ENCODE results near the gene ITGA4.

Gene ITGA4

DNA sequence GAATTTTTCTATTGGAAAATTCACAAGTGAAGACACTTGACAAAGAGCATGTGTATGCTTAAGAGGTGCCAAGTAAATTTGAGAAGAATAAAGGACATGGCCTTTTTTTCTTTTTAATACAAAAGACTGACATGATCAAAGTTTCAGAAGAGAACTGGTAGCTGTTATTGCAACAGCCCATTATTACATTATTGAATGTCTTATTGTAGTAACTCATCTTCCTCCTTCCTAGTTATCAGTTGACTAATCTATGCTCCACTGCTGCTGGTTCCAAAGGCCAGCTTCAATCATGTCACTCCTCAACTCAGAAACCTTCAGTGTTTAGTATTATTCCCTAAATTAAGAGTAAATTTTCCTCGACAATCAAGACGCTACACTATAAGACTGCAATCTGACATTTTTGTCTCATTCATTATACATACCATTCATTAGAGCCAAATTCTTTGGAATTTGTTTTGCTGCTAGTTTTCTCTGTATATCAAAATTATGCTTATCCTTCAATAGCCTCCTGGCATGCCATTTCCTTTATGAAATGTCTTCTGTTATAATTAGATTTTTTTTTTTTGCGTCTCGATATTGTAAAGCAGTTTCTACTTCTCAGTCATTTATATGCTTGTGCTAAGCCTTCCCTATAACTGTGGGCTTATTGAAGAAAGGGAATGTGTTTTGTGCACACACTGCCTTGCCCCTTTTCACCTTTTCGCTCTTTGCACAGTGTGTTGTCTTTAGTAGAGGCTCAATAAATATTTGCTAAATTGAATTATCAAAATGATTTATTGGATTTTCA is 27.9 kb downstream of the ITGA4 start:
- no peaks in the 10 kb centered on the region for H3K4me1 ChIP-seq (ENCODE audit: control insufficient read depth, insufficient read depth, low read length)
- H3K27me3 ChIP-seq (ENCODE audit: control insufficient read depth, insufficient read depth, low read length), result no peaks in the 10 kb centered on the region
- H3K9ac ChIP-seq (ENCODE audit: low read length), result no peak overlapping the region
- no peak overlapping the region for H3K27ac ChIP-seq (ENCODE audit: low read depth, low read length)
- no peaks in the 10 kb centered on the region for H3K36me3 ChIP-seq (ENCODE audit: control insufficient read depth, insufficient read depth, low read length)
- H3K4me3 ChIP-seq (ENCODE audit: low read length), result no peak overlapping the region

DNA sequence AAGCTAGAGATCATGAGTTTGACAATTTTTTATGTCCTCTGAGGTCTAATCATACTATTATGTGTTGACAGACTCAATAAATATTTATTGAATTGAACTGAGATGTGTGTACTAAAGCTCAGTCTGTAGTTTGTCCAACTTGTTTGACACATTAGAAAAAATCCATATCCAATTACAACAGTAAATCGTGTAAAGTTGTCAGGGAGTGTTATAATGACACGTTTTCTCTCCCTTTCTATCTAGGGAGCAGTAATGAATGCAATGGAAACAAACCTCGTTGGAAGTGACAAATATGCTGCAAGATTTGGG is 28.4 kb downstream of the ITGA4 start:
- Histone ChIP-seq H3K4me3 (ENCODE audit: low read length) (no peak overlapping the region), H3K27ac (ENCODE audit: low read depth, low read length) (no peak overlapping the region), H3K27me3 (ENCODE audit: control insufficient read depth, insufficient read depth, low read length) (no peaks in the 10 kb centered on the region), H3K9ac (ENCODE audit: low read length) (no peak overlapping the region), H3K36me3 (ENCODE audit: control insufficient read depth, insufficient read depth, low read length) (no peaks in the 10 kb centered on the region), H3K4me1 (ENCODE audit: control insufficient read depth, insufficient read depth, low read length) (no peaks in the 10 kb centered on the region)

- Histone ChIP-seq H3K4me3 (ENCODE audit: low read length) (no peak overlapping the region), H3K27me3 (ENCODE audit: control insufficient read depth, insufficient read depth, low read length) (no peaks in the 10 kb centered on the region), H3K27ac (ENCODE audit: low read depth, low read length) (no peak overlapping the region), H3K36me3 (ENCODE audit: control insufficient read depth, insufficient read depth, low read length) (no peaks in the 10 kb centered on the region), H3K4me1 (ENCODE audit: control insufficient read depth, insufficient read depth, low read length) (no peaks in the 10 kb centered on the region), H3K9ac (ENCODE audit: low read length) (no peak overlapping the region)
Observed at GRCh38 chr2:181499231-181499630, 42.0 kb downstream of the ITGA4 start.

GRCh38 chr2:181500201-181500600 is 43.0 kb downstream of the ITGA4 start:
- Histone ChIP-seq H3K9ac (ENCODE audit: low read length) (no peak overlapping the region), H3K4me1 (ENCODE audit: control insufficient read depth, insufficient read depth, low read length) (no peaks in the 10 kb centered on the region), H3K27ac (ENCODE audit: low read depth, low read length) (no peak overlapping the region), H3K27me3 (ENCODE audit: control insufficient read depth, insufficient read depth, low read length) (no peaks in the 10 kb centered on the region), H3K36me3 (ENCODE audit: control insufficient read depth, insufficient read depth, low read length) (no peaks in the 10 kb centered on the region), H3K4me3 (ENCODE audit: low read length) (no peak overlapping the region)

- Histone ChIP-seq H3K36me3 (ENCODE audit: control insufficient read depth, insufficient read depth, low read length) (no peaks in the 10 kb centered on the region), H3K27ac (ENCODE audit: low read depth, low read length) (no peak overlapping the region), H3K9ac (ENCODE audit: low read length) (no peak overlapping the region), H3K4me3 (ENCODE audit: low read length) (no peak overlapping the region), H3K4me1 (ENCODE audit: control insufficient read depth, insufficient read depth, low read length) (no peaks in the 10 kb centered on the region), H3K27me3 (ENCODE audit: control insufficient read depth, insufficient read depth, low read length) (no peaks in the 10 kb centered on the region)
Observed at GRCh38 chr2:181515719-181516118, 58.5 kb downstream of the ITGA4 start.

GRCh38 chr2:181516992-181517391 is 59.8 kb downstream of the ITGA4 start:
- Histone ChIP-seq H3K27me3 (ENCODE audit: control insufficient read depth, insufficient read depth, low read length) (no peaks in the 10 kb centered on the region), H3K36me3 (ENCODE audit: control insufficient read depth, insufficient read depth, low read length) (no peaks in the 10 kb centered on the region), H3K4me3 (ENCODE audit: low read length) (no peak overlapping the region), H3K27ac (ENCODE audit: low read depth, low read length) (no peak overlapping the region), H3K9ac (ENCODE audit: low read length) (no peak overlapping the region), H3K4me1 (ENCODE audit: control insufficient read depth, insufficient read depth, low read length) (no peaks in the 10 kb centered on the region)

- Histone ChIP-seq H3K27me3 (ENCODE audit: control insufficient read depth, insufficient read depth, low read length) (no peaks in the 10 kb centered on the region), H3K27ac (ENCODE audit: low read depth, low read length) (no peak overlapping the region), H3K36me3 (ENCODE audit: control insufficient read depth, insufficient read depth, low read length) (no peaks in the 10 kb centered on the region), H3K4me1 (ENCODE audit: control insufficient read depth, insufficient read depth, low read length) (no peaks in the 10 kb centered on the region), H3K4me3 (ENCODE audit: low read length) (no peak overlapping the region), H3K9ac (ENCODE audit: low read length) (no peak overlapping the region)
Observed at GRCh38 chr2:181517685-181518301, 60.6 kb downstream of the ITGA4 start.

GRCh38 chr2:181520253-181520652 is 63.1 kb downstream of the ITGA4 start:
- H3K36me3 ChIP-seq (ENCODE audit: control insufficient read depth, insufficient read depth, low read length), result no peaks in the 10 kb centered on the region
- no peak overlapping the region for H3K4me3 ChIP-seq (ENCODE audit: low read length)
- no peaks in the 10 kb centered on the region for H3K4me1 ChIP-seq (ENCODE audit: control insufficient read depth, insufficient read depth, low read length)
- no peak overlapping the region for H3K27ac ChIP-seq (ENCODE audit: low read depth, low read length)
- no peak overlapping the region for H3K9ac ChIP-seq (ENCODE audit: low read length)
- no peaks in the 10 kb centered on the region for H3K27me3 ChIP-seq (ENCODE audit: control insufficient read depth, insufficient read depth, low read length)

- no peak overlapping the region for H3K4me3 ChIP-seq (ENCODE audit: low read length)
- H3K9ac ChIP-seq (ENCODE audit: low read length), result no peak overlapping the region
- H3K27ac ChIP-seq (ENCODE audit: low read depth, low read length), result no peak overlapping the region
- no peaks in the 10 kb centered on the region for H3K4me1 ChIP-seq (ENCODE audit: control insufficient read depth, insufficient read depth, low read length)
- no peaks in the 10 kb centered on the region for H3K27me3 ChIP-seq (ENCODE audit: control insufficient read depth, insufficient read depth, low read length)
- H3K36me3 ChIP-seq (ENCODE audit: control insufficient read depth, insufficient read depth, low read length), result no peaks in the 10 kb centered on the region
Observed at GRCh38 chr2:181523756-181524155, 66.6 kb downstream of the ITGA4 start.

GRCh38 chr2:181526014-181526413 is 68.8 kb downstream of the ITGA4 start:
- Histone ChIP-seq H3K9ac (ENCODE audit: low read length) (no peak overlapping the region), H3K27me3 (ENCODE audit: control insufficient read depth, insufficient read depth, low read length) (no peaks in the 10 kb centered on the region), H3K4me3 (ENCODE audit: low read length) (no peak overlapping the region), H3K27ac (ENCODE audit: low read depth, low read length) (no peak overlapping the region), H3K36me3 (ENCODE audit: control insufficient read depth, insufficient read depth, low read length) (no peaks in the 10 kb centered on the region), H3K4me1 (ENCODE audit: control insufficient read depth, insufficient read depth, low read length) (no peaks in the 10 kb centered on the region)

GRCh38 chr2:181527058-181527457 is 69.9 kb downstream of the ITGA4 start:
- H3K36me3 ChIP-seq (ENCODE audit: control insufficient read depth, insufficient read depth, low read length), result no peaks in the 10 kb centered on the region
- no peaks in the 10 kb centered on the region for H3K27me3 ChIP-seq (ENCODE audit: control insufficient read depth, insufficient read depth, low read length)
- H3K9ac ChIP-seq (ENCODE audit: low read length), result no peak overlapping the region
- no peaks in the 10 kb centered on the region for H3K4me1 ChIP-seq (ENCODE audit: control insufficient read depth, insufficient read depth, low read length)
- H3K27ac ChIP-seq (ENCODE audit: low read depth, low read length), result no peak overlapping the region
- no peak overlapping the region for H3K4me3 ChIP-seq (ENCODE audit: low read length)

GRCh38 chr2:181528441-181528840 is 71.3 kb downstream of the ITGA4 start:
- Histone ChIP-seq H3K4me1 (ENCODE audit: control insufficient read depth, insufficient read depth, low read length) (no peaks in the 10 kb centered on the region), H3K27me3 (ENCODE audit: control insufficient read depth, insufficient read depth, low read length) (no peaks in the 10 kb centered on the region), H3K9ac (ENCODE audit: low read length) (no peak overlapping the region), H3K36me3 (ENCODE audit: control insufficient read depth, insufficient read depth, low read length) (no peaks in the 10 kb centered on the region), H3K4me3 (ENCODE audit: low read length) (no peak overlapping the region), H3K27ac (ENCODE audit: low read depth, low read length) (no peak overlapping the region)

GRCh38 chr2:181536730-181537129 is 79.5 kb downstream of the ITGA4 start:
- no peaks in the 10 kb centered on the region for H3K36me3 ChIP-seq (ENCODE audit: control insufficient read depth, insufficient read depth, low read length)
- no peaks in the 10 kb centered on the region for H3K27me3 ChIP-seq (ENCODE audit: control insufficient read depth, insufficient read depth, low read length)
- H3K4me3 ChIP-seq (ENCODE audit: low read length), result no peak overlapping the region
- H3K9ac ChIP-seq (ENCODE audit: low read length), result no peak overlapping the region
- H3K27ac ChIP-seq (ENCODE audit: low read depth, low read length), result no peak overlapping the region
- no peaks in the 10 kb centered on the region for H3K4me1 ChIP-seq (ENCODE audit: control insufficient read depth, insufficient read depth, low read length)
